ENCODE results near the gene DYSF. TPM values are rescaled to one million over a fixed set of nuclear protein-coding genes. Genes with fewer than 3 reads are reported as not detected.

The DYSF gene
- polyA plus RNA-seq, 1 donor from 2014 or later, result 0.34 TPM

- Mint-ChIP-seq H3K36me3 (no peaks in the 10 kb centered on the region), H3K4me1 (peaks cover 0 to 2% (median 0%) of the 10 kb centered on the region in 3 donors), H3K27me3 (peaks cover 4% of the 10 kb centered on the region), H3K4me3 (no peak overlapping the region), H3K27ac (peak overlapping the region in 1 of 3 donors; percentile 20), H3K9me3 (no peaks in the 10 kb centered on the region)
Measured at GRCh38 chr2:71669628-71670429, 216.5 kb downstream of the DYSF start.

DNA sequence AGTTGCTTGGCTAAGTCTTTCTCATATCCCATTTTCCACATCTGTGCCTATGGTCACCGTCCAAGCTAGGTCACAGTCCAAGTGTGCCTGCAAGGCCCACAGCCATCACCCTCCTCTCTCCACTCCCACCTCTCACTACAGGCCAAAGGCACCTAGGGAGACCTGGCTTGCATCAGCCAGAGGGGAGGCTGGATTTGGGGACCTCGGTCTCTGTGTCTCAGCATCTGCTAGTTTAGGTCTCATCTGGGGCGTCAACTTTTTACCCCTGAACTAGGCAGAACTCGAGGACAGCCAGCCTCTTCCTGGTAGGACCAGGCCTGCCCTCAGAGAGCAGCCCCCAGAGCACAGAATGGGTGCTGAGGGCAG is 217.1 kb downstream of the DYSF start:
- H3K27me3 Mint-ChIP-seq, result peaks cover 4% of the 10 kb centered on the region
- peaks cover 0 to 2% (median 0%) of the 10 kb centered on the region in 3 donors for H3K4me1 Mint-ChIP-seq
- no peaks in the 10 kb centered on the region for H3K36me3 Mint-ChIP-seq
- H3K9me3 Mint-ChIP-seq, result no peaks in the 10 kb centered on the region
- H3K27ac Mint-ChIP-seq, result peak overlapping the region in 1 of 3 donors; percentile 20
- no peak overlapping the region for H3K4me3 Mint-ChIP-seq

- Mint-ChIP-seq H3K4me1 (peaks cover 0 to 2% (median 0%) of the 10 kb centered on the region in 3 donors), H3K9me3 (no peaks in the 10 kb centered on the region), H3K36me3 (no peaks in the 10 kb centered on the region), H3K27ac (no peak overlapping the region), H3K27me3 (peaks cover 4% of the 10 kb centered on the region), H3K4me3 (no peak overlapping the region)
Measured at GRCh38 chr2:71671203-71671854, 218.0 kb downstream of the DYSF start.

DNA sequence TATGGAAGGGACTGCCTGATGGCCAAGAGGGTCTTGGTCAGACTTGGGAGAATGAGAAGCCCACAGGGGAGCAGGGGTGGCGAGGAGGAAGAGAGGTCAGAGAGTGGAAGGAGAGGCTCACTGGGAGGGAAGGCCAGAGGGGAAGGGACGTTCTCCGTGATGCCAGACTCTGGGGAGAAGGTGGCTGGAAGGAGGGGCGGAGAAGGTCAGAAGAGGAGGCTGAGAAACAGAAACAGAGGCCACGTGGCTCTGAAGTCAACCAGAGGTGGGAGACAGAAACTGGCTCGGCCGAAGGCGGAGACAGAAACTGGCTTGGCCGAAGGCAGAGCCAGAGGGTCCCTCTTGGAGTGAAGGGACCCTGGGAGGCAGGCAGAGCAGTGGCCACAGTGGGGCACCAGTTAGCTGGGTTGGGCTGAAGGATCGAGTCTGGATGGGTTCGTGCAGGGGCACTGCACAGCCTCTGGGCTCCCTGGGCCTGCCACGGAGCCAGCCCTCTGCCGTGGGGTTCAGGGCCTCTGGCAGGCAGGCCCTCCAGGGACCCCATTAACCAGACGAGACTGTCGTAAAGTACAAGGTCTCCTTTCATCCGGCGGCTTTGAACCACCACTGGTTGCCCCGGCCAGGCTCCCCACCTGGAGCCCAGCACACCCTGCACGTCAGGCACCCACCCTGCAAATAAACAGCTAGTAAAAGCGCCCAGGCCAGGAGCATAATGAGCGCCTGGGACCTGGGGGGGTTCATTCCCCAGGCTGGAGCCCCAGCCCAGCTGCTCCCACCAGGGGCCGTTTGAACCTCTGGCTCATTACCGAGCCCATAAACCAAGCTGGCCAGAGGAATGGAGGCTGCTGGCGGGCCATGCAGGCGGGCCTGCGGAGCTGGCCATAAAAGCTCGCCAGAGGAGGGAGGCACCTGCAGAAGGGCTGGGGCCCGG is 218.8 kb downstream of the DYSF start:
- peaks cover 0 to 2% (median 0%) of the 10 kb centered on the region in 3 donors for H3K4me1 Mint-ChIP-seq
- H3K9me3 Mint-ChIP-seq, result no peaks in the 10 kb centered on the region
- H3K27me3 Mint-ChIP-seq, result peaks cover 2% of the 10 kb centered on the region
- H3K27ac Mint-ChIP-seq, result no peak overlapping the region
- H3K4me3 Mint-ChIP-seq, result no peak overlapping the region
- H3K36me3 Mint-ChIP-seq, result no peaks in the 10 kb centered on the region

GRCh38 chr2:71672826-71673795 is 219.8 kb downstream of the DYSF start:
- Mint-ChIP-seq H3K36me3 (no peaks in the 10 kb centered on the region), H3K9me3 (no peaks in the 10 kb centered on the region)

DNA sequence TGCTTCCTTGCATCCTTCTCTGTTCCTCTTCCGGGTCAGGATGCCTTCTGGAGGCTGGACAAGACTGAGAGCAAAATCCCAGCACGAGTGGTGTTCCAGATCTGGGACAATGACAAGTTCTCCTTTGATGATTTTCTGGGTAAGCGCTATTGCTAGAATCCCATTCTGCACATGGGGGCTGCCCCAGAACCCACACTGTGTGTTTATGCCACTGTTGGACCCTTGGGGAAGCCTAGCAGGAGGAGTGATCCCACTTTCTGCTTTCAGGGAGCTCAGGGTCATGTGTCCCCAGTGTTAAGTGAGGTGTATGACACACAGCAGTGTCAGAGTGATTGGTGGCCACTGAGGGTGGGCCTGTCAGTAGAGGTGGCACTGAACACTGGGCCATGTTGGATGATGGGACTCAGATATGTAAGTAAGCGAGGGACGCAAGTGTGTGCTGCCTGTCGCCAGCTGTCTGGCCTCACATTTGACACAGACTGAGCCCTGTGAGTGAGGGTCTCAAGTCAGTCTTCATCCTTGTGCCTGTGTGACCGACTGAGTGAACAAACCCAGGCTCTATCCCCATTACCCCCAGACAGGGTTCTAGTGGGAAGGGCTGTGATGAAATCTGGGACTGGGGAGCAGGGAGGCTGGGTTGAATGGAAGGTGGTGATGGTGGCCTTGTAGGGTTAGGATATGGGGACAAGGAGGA is 220.9 kb downstream of the DYSF start:
- H3K27ac Mint-ChIP-seq, result no peak overlapping the region
- no peak overlapping the region for H3K4me3 Mint-ChIP-seq
- H3K27me3 Mint-ChIP-seq, result peaks cover 2% of the 10 kb centered on the region
- no peaks in the 10 kb centered on the region for H3K36me3 Mint-ChIP-seq
- peaks cover 0 to 2% (median 0%) of the 10 kb centered on the region in 3 donors for H3K4me1 Mint-ChIP-seq
- no peaks in the 10 kb centered on the region for H3K9me3 Mint-ChIP-seq

More at GRCh38 chr2:71672826-71673795, 219.8 kb downstream of the DYSF start:
- H3K4me3 Mint-ChIP-seq, result no peak overlapping the region
- peaks cover 2% of the 10 kb centered on the region for H3K27me3 Mint-ChIP-seq
- H3K27ac Mint-ChIP-seq, result no peak overlapping the region
- peaks cover 0 to 2% (median 0%) of the 10 kb centered on the region in 3 donors for H3K4me1 Mint-ChIP-seq

DNA sequence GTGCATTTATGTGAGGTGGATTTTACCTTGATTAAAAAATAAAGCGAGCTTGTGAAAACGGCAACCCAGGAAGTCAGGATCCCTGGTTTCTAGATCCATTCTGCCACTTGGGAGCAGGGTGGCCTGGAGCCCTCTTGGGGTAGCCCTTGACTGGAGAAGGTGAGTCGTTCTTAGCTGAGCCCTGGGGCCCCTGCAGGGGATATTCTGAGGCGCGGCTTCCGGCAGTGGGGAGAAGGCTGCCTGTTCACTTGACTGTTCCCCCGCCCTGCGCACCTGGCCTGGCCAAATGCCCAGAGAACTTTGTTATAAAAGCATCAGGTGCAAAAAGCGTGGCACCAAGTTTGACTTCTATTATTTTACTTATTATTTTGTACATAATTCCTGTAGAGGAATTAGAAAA is 221.9 kb downstream of the DYSF start:
- no peak overlapping the region for H3K27ac Mint-ChIP-seq
- peaks cover 0 to 2% (median 0%) of the 10 kb centered on the region in 3 donors for H3K4me1 Mint-ChIP-seq
- peaks cover 2% of the 10 kb centered on the region for H3K27me3 Mint-ChIP-seq
- no peaks in the 10 kb centered on the region for H3K36me3 Mint-ChIP-seq
- no peak overlapping the region for H3K4me3 Mint-ChIP-seq
- H3K9me3 Mint-ChIP-seq, result no peaks in the 10 kb centered on the region

DNA sequence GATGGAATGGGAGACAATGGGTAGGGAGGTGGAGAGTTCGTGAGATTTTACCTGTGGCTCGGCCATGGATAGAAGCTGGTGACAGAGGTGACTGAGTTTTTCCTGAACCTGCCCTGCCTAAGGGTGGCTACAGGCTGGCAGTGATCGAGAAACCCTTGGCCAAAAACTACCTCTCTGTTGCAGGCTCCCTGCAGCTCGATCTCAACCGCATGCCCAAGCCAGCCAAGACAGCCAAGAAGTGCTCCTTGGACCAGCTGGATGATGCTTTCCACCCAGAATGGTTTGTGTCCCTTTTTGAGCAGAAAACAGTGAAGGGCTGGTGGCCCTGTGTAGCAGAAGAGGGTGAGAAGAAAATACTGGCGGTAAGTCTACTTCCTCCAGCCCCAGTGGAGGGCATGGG is 225.5 kb downstream of the DYSF start:
- Mint-ChIP-seq H3K4me3 (no peak overlapping the region), H3K27me3 (peaks cover 2% of the 10 kb centered on the region), H3K36me3 (no peaks in the 10 kb centered on the region), H3K27ac (no peak overlapping the region), H3K4me1 (peaks cover 0 to 2% (median 0%) of the 10 kb centered on the region in 3 donors), H3K9me3 (no peaks in the 10 kb centered on the region)

DNA sequence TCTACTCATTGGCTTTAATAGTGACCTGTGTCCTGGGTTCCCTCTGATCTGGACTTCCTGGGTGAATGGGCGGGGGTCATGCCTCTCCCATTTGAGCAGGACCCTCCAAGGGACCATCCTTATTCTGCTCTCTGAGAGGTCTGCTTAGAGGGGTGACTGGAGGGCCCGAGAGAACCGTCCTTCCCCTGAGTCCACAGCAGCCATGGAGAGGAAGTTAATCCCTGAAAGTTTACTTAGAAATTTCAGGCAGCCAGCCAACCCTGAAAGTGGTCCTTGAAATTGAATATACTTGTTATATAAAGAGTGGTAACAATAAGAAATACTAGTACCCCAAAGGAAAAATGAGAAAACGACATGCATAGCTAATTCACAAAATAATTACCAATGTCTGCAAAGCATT is 226.1 kb downstream of the DYSF start:
- Mint-ChIP-seq H3K4me1 (no peaks in the 10 kb centered on the region), H3K9me3 (no peaks in the 10 kb centered on the region), H3K4me3 (no peak overlapping the region), H3K36me3 (no peaks in the 10 kb centered on the region), H3K27me3 (no peaks in the 10 kb centered on the region), H3K27ac (no peak overlapping the region)

- H3K27me3 Mint-ChIP-seq, result no peaks in the 10 kb centered on the region
- no peaks in the 10 kb centered on the region for H3K4me1 Mint-ChIP-seq
- no peak overlapping the region for H3K4me3 Mint-ChIP-seq
- H3K9me3 Mint-ChIP-seq, result no peaks in the 10 kb centered on the region
- no peaks in the 10 kb centered on the region for H3K36me3 Mint-ChIP-seq
- H3K27ac Mint-ChIP-seq, result no peak overlapping the region
Measured at GRCh38 chr2:71680925-71681324, 227.6 kb downstream of the DYSF start.

- Mint-ChIP-seq H3K9me3 (no peaks in the 10 kb centered on the region), H3K27ac (no peak overlapping the region), H3K27me3 (no peaks in the 10 kb centered on the region), H3K4me1 (no peaks in the 10 kb centered on the region), H3K36me3 (no peaks in the 10 kb centered on the region), H3K4me3 (no peak overlapping the region)
Measured at GRCh38 chr2:71681626-71682025, 228.3 kb downstream of the DYSF start.

GRCh38 chr2:71682341-71682740 is 229.0 kb downstream of the DYSF start:
- no peaks in the 10 kb centered on the region for H3K36me3 Mint-ChIP-seq
- H3K27me3 Mint-ChIP-seq, result no peaks in the 10 kb centered on the region
- H3K4me3 Mint-ChIP-seq, result no peak overlapping the region
- no peak overlapping the region for H3K27ac Mint-ChIP-seq
- H3K9me3 Mint-ChIP-seq, result no peaks in the 10 kb centered on the region
- H3K4me1 Mint-ChIP-seq, result no peaks in the 10 kb centered on the region

DNA sequence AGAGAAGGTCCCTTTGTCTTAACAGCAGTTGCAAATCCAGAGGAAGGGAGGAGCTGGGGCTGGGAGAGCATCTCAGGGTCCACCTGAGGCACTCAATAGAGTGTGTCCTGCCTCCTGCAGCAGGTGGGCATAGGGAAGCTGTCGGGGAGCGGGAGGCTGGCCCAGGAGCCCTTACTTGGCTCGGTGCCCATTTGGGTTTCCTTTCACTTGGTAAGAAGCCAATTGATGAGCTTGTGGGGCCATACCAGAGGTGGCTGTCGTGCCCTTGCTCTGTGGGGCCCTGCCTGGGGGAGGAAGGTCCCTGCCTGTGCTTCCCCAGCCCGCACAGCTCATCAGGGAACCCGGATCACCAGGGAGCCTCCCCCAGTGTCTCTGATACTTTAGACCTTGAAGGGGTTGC is 229.7 kb downstream of the DYSF start:
- peak overlapping the region in 1 of 3 donors; percentile 63 for H3K27ac Mint-ChIP-seq
- H3K4me1 Mint-ChIP-seq, result no peaks in the 10 kb centered on the region
- no peaks in the 10 kb centered on the region for H3K9me3 Mint-ChIP-seq
- H3K4me3 Mint-ChIP-seq, result no peak overlapping the region
- no peaks in the 10 kb centered on the region for H3K27me3 Mint-ChIP-seq
- no peaks in the 10 kb centered on the region for H3K36me3 Mint-ChIP-seq

- Mint-ChIP-seq H3K36me3 (no peaks in the 10 kb centered on the region), H3K4me1 (no peaks in the 10 kb centered on the region), H3K9me3 (no peaks in the 10 kb centered on the region), H3K4me3 (no peak overlapping the region), H3K27ac (no peak overlapping the region), H3K27me3 (no peaks in the 10 kb centered on the region)
Measured at GRCh38 chr2:71683666-71684065, 230.3 kb downstream of the DYSF start.
